ELF-1 (cell line): Measurements from ENCODE around the gene TMEM176A.

Experiments
- DNase-seq: peaks from one replicate; pipeline ENCODE4 v3.0.0-alpha.2; 2016; ENCODE audit warnings: low read depth, low spot score

Gene TMEM176A

GRCh38 chr7:150848561-150849115 lies 48.1 kb downstream of the TMEM176A start:
- DNase-seq: no peak

DNA sequence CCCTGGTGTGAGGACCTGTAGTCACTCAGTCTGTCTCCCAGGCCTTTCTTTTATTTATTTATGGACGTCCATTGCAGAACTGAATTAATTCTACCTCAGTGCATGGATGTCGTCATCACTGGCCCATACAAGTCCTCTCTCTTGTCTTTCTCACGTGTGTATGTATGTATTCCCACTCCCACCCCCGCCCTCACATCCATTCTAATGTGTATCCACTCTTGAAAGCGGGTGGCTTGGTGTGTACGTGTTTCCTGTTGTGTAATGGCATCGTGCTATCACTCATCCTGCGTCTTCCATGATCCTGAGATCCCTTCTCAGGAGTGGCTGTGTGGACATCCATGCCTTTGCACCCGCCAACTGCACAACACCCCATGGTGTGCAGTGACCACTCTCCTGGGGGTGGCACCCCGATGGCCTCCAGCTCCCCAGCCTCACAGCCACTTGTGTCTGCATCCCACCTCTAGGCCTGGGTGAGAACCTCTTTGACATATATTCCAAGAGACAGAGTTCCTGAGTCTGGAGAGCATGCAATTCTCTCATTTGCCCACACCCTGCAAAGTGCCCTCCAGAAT lies 48.7 kb downstream of the TMEM176A start:
- no peak for DNase-seq

GRCh38 chr7:150850273-150850672 lies 49.7 kb downstream of the TMEM176A start:
- DNase-seq: no peak

- DNase-seq: no peak
These were observed 51.2 kb downstream of the TMEM176A start for GRCh38 chr7:150851492-150852370.

GRCh38 chr7:150852371-150852905 lies 51.9 kb downstream of the TMEM176A start, which contains the start of gene AOC1:
AOC1 (plus strand) TSS chr7:150852517; CDS start chr7:150856471, 3,954 bp downstream.
- DNase-seq: no peak

GRCh38 chr7:150854066-150855000 lies 53.8 kb downstream of the TMEM176A start:
- no peak for DNase-seq
